ENCODE measurements around the gene CHRNB1. TPM values are rescaled to one million over a fixed set of nuclear protein-coding genes. Genes with fewer than 3 reads are reported as not detected.

Gene CHRNB1
- total RNA-seq, 1 donor from 2014 or later = 7.2 TPM

DNA sequence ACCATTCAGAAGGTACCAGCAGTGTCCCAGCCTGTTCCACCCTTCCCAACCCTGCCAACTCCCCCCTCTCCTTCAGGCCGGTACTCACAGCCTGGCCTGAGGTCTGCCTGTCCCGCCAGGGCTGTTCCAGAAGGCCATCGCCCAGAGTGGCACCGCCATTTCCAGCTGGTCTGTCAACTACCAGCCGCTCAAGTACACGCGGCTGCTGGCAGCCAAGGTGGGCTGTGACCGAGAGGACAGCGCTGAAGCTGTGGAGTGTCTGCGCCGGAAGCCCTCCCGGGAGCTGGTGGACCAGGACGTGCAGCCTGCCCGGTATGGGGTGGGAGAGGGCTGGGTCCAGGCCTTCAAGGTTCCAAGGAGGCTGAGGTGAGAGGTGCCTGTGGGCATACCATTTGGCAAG is 30.0 kb upstream of the CHRNB1 start:
- no peak for DNase-seq (ENCODE audit: low read depth in 2 of 2)

- no peak for DNase-seq (ENCODE audit: low read depth in 2 of 2)
These were observed 29.1 kb upstream of the CHRNB1 start for GRCh38 chr17:7415784-7416183.

DNA sequence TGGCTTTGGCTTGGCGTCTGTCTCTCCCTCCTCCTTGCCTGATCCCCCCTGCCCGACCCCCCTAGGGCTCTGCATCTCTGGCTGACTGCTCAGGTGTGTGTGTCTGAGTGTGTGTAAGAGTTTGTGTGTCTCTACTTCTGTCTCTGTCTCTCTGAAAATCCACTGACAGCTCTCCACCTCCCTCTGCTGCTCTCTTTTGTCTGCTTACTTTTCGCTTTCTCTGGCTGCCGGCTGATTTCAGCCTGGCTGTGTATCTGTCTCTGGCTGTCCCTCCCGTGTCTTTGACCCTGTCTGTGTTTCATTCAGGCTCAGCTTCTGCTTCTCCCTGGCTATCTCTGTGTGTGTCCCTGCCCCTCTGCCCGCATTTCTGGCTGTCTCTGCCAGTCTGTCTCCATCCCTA is 28.5 kb upstream of the CHRNB1 start:
- no peak for DNase-seq (ENCODE audit: low read depth in 2 of 2)

- DNase-seq (ENCODE audit: low read depth in 2 of 2) = no peak
These were observed 27.7 kb upstream of the CHRNB1 start for GRCh38 chr17:7417056-7417655.

DNA sequence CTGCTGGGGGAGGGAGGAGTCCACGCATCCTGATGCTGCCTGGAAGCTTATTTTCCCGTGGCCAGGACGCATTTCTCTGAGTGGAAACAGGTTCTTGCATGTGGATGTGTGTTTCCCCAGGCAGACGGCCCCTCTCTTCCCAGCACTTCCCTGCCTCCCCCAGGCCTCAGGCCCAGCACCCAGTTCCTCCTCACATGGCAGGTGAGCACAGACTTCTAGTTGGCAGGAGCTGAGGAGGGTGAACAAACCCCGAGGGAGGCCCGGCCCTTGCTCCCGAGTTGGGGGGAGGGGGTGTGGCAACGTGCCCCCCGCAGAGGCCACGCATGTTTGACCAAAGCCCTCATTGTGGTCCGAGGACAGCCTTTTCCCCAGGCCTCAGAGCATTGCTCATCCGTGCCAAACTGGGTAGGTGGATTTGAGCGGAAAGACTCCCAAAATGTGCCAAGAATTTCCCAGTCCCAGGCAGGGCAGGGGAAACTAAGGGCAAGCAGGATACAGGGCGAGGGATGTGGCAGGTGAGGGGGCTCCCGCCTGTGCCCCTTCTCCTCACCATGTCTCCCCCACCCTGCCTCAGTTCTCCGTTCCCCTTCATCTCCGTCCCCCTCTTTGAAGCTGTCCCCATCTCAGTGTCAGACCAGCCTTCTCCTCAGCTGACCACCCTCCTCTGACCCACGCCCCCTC is 26.2 kb upstream of the CHRNB1 start:
- no peak for DNase-seq (ENCODE audit: low read depth in 2 of 2)

DNA sequence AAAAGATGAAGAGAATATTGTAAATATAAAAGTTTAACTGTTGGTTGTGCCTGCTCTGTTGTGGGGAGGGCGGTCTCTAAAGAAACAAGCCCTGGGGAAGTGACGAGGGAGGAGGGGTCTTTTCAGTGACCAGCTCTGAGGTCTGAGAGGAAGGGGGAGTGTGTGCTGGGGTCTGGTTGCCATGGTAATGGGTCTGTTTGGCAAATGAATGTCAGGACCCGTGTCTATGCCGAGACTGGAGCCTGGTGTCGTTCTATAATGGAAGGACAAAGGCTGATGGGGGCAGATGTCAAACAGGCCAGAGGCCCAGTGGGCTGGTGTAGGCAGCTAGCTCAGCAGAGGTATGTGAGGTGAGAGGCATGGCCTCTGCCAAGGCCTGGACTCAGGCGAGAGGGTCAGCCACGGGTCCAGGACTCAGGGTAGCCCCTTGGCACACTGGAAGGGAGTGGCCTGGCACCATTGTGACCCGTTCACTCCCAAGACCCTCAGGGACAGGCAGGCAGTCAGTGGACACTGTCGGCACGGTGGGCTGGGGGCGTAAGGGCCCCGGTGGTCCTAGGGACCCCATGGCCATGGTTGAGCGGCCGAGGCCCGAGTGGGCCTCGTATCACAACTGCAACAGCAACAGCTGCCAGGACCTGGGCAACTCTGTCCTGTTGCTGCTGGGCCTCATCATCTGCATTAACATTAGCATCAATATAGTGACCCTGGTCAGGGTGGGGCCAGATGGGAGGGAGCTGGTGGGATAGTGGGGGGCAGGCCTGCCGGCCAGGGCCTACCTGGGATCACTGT is 24.8 kb upstream of the CHRNB1 start, which contains the start of gene SPEM1:
Gene SPEM1, plus strand, starts transcription at position 506 of the 792 bp plus-strand sequence. Its CDS starts 61 bp downstream, at position 567.
- no peak for DNase-seq (ENCODE audit: low read depth in 2 of 2)

- no peak for DNase-seq (ENCODE audit: low read depth in 2 of 2)
These were observed 23.7 kb upstream of the CHRNB1 start for GRCh38 chr17:7421186-7421585.

GRCh38 chr17:7423679-7424078 is 21.2 kb upstream of the CHRNB1 start:
- DNase-seq (ENCODE audit: low read depth in 2 of 2) = no peak

DNA sequence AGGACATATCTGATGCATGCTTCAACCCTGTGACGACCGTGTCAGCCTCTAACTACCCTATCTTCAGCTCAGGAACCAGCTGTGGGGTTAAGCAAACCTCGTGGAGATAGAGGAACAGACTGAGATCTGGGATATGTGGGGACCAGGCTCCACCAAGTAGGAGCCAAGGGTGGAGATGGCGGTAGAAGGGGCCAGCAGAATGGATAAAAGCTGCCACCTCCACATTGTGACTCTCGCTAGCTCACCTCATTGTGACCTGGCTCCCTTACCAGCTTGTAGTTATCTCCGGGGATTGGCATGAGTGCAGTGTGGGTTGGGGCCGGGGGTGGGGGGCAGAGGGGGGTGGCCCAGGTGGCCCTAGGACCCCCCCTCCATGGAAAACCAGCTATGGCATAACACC is 19.5 kb upstream of the CHRNB1 start, which contains the start of gene SPEM2:
Gene SPEM2, plus strand, starts transcription at position 301 of the 400 bp plus-strand sequence. Its CDS starts 73 bp downstream, at position 374.
- DNase-seq (ENCODE audit: low read depth in 2 of 2) = no peak

GRCh38 chr17:7425756-7426155 is 19.1 kb upstream of the CHRNB1 start:
- DNase-seq (ENCODE audit: low read depth in 2 of 2) = no peak

DNA sequence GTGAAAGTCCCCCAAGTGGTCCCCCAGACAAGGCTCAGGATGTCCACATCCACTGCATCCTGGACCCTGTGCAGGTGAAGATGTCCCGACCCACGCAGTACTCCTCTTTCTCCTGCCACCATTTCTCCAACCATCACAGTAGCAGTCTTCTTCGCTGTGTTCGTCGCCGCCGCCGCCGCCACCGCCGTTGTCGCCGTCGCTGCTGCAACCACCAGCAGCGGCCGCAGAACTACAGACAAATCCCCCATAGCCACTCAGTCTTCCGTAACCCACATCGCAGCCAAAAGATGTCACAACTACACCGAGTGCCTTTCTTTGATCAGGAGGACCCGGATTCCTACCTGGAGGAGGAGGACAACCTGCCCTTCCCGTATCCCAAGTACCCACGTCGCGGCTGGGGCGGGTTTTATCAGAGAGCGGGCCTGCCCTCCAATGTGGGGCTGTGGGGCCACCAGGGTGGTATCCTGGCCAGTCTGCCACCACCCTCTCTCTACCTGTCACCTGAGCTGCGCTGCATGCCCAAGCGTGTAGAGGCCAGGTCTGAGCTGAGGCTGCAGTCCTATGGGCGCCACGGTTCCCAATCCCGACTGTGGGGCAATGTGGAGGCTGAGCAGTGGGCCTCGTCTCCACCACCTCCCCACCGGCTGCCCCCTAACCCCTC is 18.5 kb upstream of the CHRNB1 start:
- no peak for DNase-seq (ENCODE audit: low read depth in 2 of 2)

- DNase-seq (ENCODE audit: low read depth in 2 of 2) = no peak
These were observed 17.9 kb upstream of the CHRNB1 start for GRCh38 chr17:7426896-7427489.

GRCh38 chr17:7427549-7427948 is 17.3 kb upstream of the CHRNB1 start:
- DNase-seq (ENCODE audit: low read depth in 2 of 2) = no peak

DNA sequence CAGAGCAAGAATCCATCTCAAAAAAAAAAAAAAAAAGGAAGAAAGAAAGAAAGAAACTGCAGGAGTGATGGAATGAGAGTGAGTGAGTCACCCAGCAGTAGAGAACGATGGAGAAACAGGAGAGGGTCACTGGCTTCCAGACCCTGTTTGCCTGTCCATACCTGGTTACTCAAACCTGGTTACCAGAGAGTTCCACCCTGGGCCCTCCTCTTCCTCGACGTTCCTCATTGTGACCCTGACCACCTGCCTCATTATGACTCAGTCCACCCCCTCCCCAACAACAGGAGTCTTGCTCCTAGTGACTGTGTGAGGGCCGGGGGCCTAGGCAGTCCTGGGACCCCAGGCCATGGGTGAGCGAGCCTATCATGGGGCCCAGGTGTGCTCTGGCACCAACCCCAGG is 16.3 kb upstream of the CHRNB1 start, which contains the start of gene SPEM3:
Gene SPEM3, plus strand, starts transcription at position 301 of the 400 bp plus-strand sequence. Its CDS starts 46 bp downstream, at position 347.
- no peak for DNase-seq (ENCODE audit: low read depth in 2 of 2)

DNA sequence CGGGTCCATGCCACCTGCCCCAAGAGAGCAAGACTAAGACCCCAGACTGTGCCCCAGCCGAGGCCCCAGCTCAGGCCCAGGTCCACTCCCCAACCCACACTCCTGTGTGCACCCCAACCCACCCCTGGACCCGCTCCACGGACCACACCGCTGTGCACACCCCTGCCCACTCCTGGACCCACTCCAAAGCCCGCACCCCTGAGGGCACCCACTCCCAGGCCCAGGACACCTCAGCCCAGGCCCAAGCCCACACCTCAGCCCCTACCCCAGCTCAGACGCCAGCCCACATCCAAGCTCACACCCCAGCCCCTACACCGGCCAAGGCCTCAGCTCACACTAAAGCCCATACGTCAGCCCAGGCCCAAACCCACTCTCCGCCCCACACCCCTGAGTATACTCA is 15.1 kb upstream of the CHRNB1 start:
- no peak for DNase-seq (ENCODE audit: low read depth in 2 of 2)

GRCh38 chr17:7431231-7431630 is 13.6 kb upstream of the CHRNB1 start:
- no peak for DNase-seq (ENCODE audit: low read depth in 2 of 2)

- no peak for DNase-seq (ENCODE audit: low read depth in 2 of 2)
These were observed 12.6 kb upstream of the CHRNB1 start for GRCh38 chr17:7432296-7432695.

DNA sequence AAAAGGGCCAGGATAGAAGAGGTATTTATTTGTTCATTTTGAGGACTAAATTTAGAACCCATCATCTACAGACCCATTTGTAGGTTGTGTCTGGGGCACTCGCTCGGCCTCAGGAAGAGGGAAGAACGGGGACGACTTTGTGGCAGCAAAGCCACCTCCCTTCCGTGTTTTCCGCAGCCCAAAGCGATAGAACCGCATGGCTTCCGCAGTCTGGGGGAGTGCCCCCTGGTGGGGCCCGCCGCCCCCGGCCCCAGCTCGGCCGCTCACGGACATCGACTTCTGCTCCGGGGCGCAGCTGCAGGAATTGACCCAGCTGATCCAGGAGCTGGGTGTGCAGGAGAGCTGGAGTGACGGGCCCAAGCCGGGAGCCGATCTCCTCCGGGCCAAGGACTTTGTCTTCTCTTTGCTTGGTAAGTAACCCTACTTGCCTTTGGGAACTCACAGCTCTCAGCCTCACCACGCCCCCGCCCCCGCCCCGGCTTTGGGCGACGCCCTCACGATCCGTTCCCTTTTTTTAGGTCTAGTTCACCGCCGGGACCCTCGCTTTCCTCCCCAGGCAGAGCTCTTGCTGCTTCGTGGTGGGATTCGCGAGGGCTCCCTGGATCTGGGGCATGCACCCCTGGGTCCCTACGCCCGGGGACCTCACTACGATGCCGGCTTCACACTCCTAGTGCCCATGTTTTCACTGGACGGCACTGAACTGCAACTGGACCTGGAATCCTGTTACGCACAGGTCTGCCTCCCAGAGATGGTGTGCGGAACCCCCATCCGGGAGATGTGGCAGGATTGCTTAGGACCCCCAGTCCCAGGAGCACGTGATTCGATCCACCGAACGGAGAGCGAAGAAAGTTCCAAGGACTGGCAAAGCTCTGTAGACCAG is 8.9 kb upstream of the CHRNB1 start:
- DNase-seq (ENCODE audit: low read depth in 2 of 2) = peak in 1 of 2 donors; percentile 39

- peak; percentile 71 to 92 for DNase-seq (ENCODE audit: low read depth in 2 of 2)
These were observed 8.1 kb upstream of the CHRNB1 start for GRCh38 chr17:7436556-7437368.

All from dermis microvascular lymphatic vessel endothelial cell (primary cell).